ENCODE measurements around the gene MCRS1. TPM values are rescaled to one million over a fixed set of nuclear protein-coding genes. Genes with fewer than 3 reads are reported as not detected.

Gene MCRS1
- total RNA-seq, 1 donor from 2014 or later, result 103 TPM

DNA sequence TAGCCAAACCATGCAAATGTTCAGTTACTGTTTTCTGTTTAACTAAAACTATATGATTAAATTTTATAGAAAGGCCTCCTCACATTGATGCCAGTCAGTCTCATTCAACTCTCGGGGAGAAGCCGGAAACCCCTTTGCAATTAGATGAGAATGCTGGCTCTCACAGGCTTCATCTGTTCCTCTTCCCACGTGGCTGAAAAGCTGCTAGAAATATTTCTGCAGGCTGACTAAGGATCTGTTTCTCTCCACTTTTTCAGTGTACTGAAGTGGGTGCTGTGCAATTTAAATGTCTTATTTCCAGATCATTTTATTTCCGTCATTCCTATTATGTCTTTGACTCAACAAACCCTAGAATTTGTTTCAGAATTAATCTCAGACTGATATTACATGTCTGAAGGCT, 46.6 kb downstream of the MCRS1 start:
- Mint-ChIP-seq H3K27ac (ENCODE audit: unreplicated experiment) (no peak overlapping the region), H3K4me1 (ENCODE audit: low read depth, unreplicated experiment) (peaks cover 2% of the 10 kb centered on the region), H3K9me3 (ENCODE audit: unreplicated experiment) (no peaks in the 10 kb centered on the region), H3K27me3 (ENCODE audit: unreplicated experiment) (no peaks in the 10 kb centered on the region), H3K36me3 (ENCODE audit: unreplicated experiment) (no peaks in the 10 kb centered on the region), H3K4me3 (ENCODE audit: unreplicated experiment) (no peak overlapping the region)
- TF ChIP-seq, protein P1, sequence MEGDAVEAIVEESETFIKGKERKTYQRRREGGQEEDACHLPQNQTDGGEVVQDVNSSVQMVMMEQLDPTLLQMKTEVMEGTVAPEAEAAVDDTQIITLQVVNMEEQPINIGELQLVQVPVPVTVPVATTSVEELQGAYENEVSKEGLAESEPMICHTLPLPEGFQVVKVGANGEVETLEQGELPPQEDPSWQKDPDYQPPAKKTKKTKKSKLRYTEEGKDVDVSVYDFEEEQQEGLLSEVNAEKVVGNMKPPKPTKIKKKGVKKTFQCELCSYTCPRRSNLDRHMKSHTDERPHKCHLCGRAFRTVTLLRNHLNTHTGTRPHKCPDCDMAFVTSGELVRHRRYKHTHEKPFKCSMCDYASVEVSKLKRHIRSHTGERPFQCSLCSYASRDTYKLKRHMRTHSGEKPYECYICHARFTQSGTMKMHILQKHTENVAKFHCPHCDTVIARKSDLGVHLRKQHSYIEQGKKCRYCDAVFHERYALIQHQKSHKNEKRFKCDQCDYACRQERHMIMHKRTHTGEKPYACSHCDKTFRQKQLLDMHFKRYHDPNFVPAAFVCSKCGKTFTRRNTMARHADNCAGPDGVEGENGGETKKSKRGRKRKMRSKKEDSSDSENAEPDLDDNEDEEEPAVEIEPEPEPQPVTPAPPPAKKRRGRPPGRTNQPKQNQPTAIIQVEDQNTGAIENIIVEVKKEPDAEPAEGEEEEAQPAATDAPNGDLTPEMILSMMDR (IDR thresholded peaks at IDR 0.05; ENCODE audit: partially characterized antibody, unreplicated experiment), result no peak
- DNase-seq, result no peak

DNA sequence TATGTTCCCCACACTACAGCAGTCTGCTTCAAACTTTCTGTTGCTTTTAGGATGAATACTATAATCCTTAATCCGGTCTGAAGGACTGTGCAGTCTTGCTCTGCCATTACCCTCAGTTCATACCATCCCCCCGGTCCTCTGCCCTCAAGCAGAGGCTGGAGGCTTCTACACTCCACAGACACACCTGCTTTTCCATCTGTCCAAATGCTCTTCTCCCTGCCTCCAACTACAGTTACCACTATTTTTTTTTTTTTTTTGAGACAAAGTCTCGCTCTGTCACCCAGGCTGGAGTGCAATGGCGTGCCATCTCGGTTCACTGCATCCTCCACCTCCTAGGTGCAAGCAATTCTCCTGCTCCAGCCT, 48.4 kb downstream of the MCRS1 start:
- DNase-seq, result no peak
- no peak overlapping the region for H3K27ac Mint-ChIP-seq (ENCODE audit: unreplicated experiment)
- no peaks in the 10 kb centered on the region for H3K36me3 Mint-ChIP-seq (ENCODE audit: unreplicated experiment)
- no peak overlapping the region for H3K4me3 Mint-ChIP-seq (ENCODE audit: unreplicated experiment)
- no peaks in the 10 kb centered on the region for H3K27me3 Mint-ChIP-seq (ENCODE audit: unreplicated experiment)
- no peaks in the 10 kb centered on the region for H3K9me3 Mint-ChIP-seq (ENCODE audit: unreplicated experiment)
- TF ChIP-seq, protein P1 (IDR thresholded peaks at IDR 0.05; ENCODE audit: partially characterized antibody, unreplicated experiment), result no peak
- peaks cover 2% of the 10 kb centered on the region for H3K4me1 Mint-ChIP-seq (ENCODE audit: low read depth, unreplicated experiment)

DNA sequence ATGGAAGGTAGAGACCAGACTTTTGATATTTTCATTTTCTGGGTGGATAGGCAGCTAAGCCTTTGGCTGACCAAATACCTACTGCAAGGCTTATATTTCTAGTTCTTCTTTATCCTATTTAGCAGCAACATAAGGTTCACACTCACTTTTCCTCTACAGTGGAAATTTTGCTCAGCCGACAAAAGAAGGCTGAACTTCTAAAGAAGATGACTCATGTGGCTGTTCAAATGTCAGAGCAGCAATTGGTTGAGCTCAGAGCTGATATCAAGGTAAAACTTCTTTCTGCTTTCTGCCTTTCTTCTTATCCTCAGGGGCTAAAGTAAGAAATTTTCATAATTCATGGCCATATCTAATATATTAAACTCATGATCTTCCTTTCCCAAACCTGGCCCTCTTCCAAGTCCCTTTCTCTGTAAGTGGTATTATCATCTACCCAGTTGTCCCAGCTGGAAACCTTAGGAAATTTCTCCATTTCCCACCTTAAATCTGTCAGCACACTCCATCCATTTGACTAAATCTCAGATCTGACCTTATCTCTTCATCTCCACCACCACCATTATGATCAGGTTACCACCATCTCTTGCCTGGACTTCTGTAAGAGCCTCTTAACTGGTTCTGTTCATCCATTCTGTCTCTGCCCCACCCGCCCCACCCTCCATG, 48.9 kb downstream of the MCRS1 start:
- no peaks in the 10 kb centered on the region for H3K36me3 Mint-ChIP-seq (ENCODE audit: unreplicated experiment)
- H3K4me3 Mint-ChIP-seq (ENCODE audit: unreplicated experiment), result no peak overlapping the region
- H3K27ac Mint-ChIP-seq (ENCODE audit: unreplicated experiment), result no peak overlapping the region
- no peak for DNase-seq
- TF ChIP-seq, protein P1 (IDR thresholded peaks at IDR 0.05; ENCODE audit: partially characterized antibody, unreplicated experiment), result no peak
- H3K27me3 Mint-ChIP-seq (ENCODE audit: unreplicated experiment), result no peaks in the 10 kb centered on the region
- no peaks in the 10 kb centered on the region for H3K9me3 Mint-ChIP-seq (ENCODE audit: unreplicated experiment)
- peaks cover 2% of the 10 kb centered on the region for H3K4me1 Mint-ChIP-seq (ENCODE audit: low read depth, unreplicated experiment)

DNA sequence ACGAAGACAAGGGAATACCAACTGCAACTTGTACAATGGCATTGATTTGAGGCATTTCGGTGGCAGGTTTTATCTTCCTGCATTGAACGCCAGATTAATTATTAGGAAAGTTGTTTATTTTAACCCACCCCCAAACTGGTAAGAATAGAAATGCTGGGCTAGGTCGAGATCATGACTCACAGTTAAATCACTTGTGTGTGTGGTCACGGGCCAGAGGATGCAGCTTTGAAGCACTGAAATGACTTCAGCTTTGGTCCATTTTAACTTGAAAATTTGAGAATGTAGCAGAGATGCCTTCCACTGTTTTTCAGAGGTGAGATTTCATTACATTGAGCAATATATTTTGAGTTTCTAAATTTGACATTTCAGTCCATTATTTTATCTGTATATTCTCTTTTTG, 52.7 kb downstream of the MCRS1 start:
- no peaks in the 10 kb centered on the region for H3K9me3 Mint-ChIP-seq (ENCODE audit: unreplicated experiment)
- TF ChIP-seq, protein P1 (IDR thresholded peaks at IDR 0.05; ENCODE audit: partially characterized antibody, unreplicated experiment), result no peak
- DNase-seq, result no peak
- H3K4me1 Mint-ChIP-seq (ENCODE audit: low read depth, unreplicated experiment), result peaks cover 2% of the 10 kb centered on the region
- no peak overlapping the region for H3K27ac Mint-ChIP-seq (ENCODE audit: unreplicated experiment)
- no peaks in the 10 kb centered on the region for H3K27me3 Mint-ChIP-seq (ENCODE audit: unreplicated experiment)
- no peak overlapping the region for H3K4me3 Mint-ChIP-seq (ENCODE audit: unreplicated experiment)
- no peaks in the 10 kb centered on the region for H3K36me3 Mint-ChIP-seq (ENCODE audit: unreplicated experiment)

DNA sequence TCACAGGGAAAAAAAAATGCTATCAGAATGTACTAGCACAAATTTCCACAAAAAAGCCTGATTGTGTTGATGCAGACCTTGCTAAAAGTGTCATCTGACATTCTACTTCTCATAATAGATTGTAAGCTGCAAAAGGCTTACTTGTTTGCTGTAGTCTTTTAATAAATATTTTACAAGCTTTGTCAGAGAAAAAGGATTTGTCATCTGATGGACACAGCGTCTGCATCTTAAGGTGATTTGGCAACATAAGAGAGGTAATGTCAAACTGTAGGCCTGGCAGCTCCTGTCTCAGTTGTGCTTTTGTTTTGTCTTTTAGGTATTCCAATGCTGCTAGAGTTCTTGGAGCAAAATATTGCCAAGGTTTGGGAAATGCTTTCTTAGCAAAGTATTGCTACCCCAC, 55.4 kb downstream of the MCRS1 start:
- Mint-ChIP-seq H3K27ac (ENCODE audit: unreplicated experiment) (no peak overlapping the region), H3K4me1 (ENCODE audit: low read depth, unreplicated experiment) (no peaks in the 10 kb centered on the region), H3K4me3 (ENCODE audit: unreplicated experiment) (no peak overlapping the region), H3K27me3 (ENCODE audit: unreplicated experiment) (no peaks in the 10 kb centered on the region), H3K9me3 (ENCODE audit: unreplicated experiment) (no peaks in the 10 kb centered on the region), H3K36me3 (ENCODE audit: unreplicated experiment) (no peaks in the 10 kb centered on the region)
- DNase-seq, result no peak
- TF ChIP-seq, protein P1 (IDR thresholded peaks at IDR 0.05; ENCODE audit: partially characterized antibody, unreplicated experiment), result no peak

All from glutamatergic neuron (in vitro differentiated cells).